IMR-90 (cell line): ENCODE data around the gene ACO1. TPM values are rescaled to one million over a fixed set of nuclear protein-coding genes. Genes with fewer than 3 reads are reported as not detected.

Experiments
- ATAC-seq: fragments of 200-7000 bp; cut with Tn5 transposase; 2 replicates; pipeline ENCODE4 v1.9.1; 2020; ENCODE audit warnings: low read depth, mild to moderate bottlenecking, moderate library complexity
- BruUV-seq: library from RNA; stranded (reverse); fragments of 400-500 nt; replicated peaks from 2 replicates; lab custom pipeline; 2021; lab: Mats Ljungman, UMichigan
- CTCF ChIA-PET: fragments of 300-600 bp; formaldehyde crosslinking; extraction: SDS; loops from one replicate; lab custom pipeline; 2021; ENCODE audit warnings: antibody characterized with exemption; lab: Yijun Ruan, JAX
- POLR2A ChIA-PET: fragments of 300-600 bp; sonication (Branson Sonifier 250); formaldehyde crosslinking; loops from one replicate; lab custom pipeline; 2022; ENCODE audit warnings: antibody characterized with exemption; ENCODE audit not compliant: unreplicated experiment; lab: Charles Lee
- DNase-seq: peaks from one replicate; pipeline ENCODE4 v3.0.0; 2013
- H2AFZ ChIP-seq: replicated peaks from 2 replicates; pipeline ENCODE3; 2013; ENCODE audit warnings: low read length, mild to moderate bottlenecking; ENCODE audit not compliant: poor library complexity
- H2AK5ac ChIP-seq: 2 replicates; pipeline ENCODE4 v1.6.1; 2013; ENCODE audit warnings: low read depth, low read length, inconsistent platforms
- H2AK9ac ChIP-seq: replicated peaks from 2 replicates; pipeline ENCODE3; 2013; ENCODE audit warnings: mild to moderate bottlenecking, low read depth, low read length, moderate library complexity; ENCODE audit not compliant: poor library complexity
- H2BK120ac ChIP-seq: 2 replicates; pipeline ENCODE4 v1.6.1; 2013; ENCODE audit warnings: low read depth, low read length, inconsistent platforms
- H2BK15ac ChIP-seq: 3 replicates; pipeline ENCODE4 v1.6.1; 2013; ENCODE audit warnings: low read depth, low read length, inconsistent platforms
- H2BK20ac ChIP-seq: 2 replicates; pipeline ENCODE4 v1.6.1; 2013; ENCODE audit warnings: low read depth, mild to moderate bottlenecking, inconsistent platforms, low read length, moderate library complexity
- H2BK5ac ChIP-seq: 2 replicates; pipeline ENCODE4 v1.6.1; 2013; ENCODE audit warnings: mild to moderate bottlenecking, low read depth, low read length, inconsistent platforms; ENCODE audit not compliant: poor library complexity, severe bottlenecking
- H3K14ac ChIP-seq: replicated peaks from 2 replicates; pipeline ENCODE4 v1.6.1; 2013; ENCODE audit warnings: low read depth, low read length, inconsistent platforms
- H3K18ac ChIP-seq: 2 replicates; pipeline ENCODE4 v1.6.1; 2013; ENCODE audit warnings: low read depth, low read length, control low read depth
- H3K23ac ChIP-seq: 2 replicates; pipeline ENCODE4 v1.6.1; 2013; ENCODE audit warnings: low read depth, low read length, inconsistent platforms
- H3K27ac ChIP-seq: 2 replicates; pipeline ENCODE4 v1.5.1; 2013; ENCODE audit warnings: mild to moderate bottlenecking, control low read depth, low read length; ENCODE audit not compliant: insufficient read depth
- H3K27me3 ChIP-seq: 2 replicates; pipeline ENCODE4 v1.6.1; 2013; ENCODE audit warnings: low read length; ENCODE audit not compliant: control insufficient read depth, insufficient read depth
- H3K36me3 ChIP-seq: 2 replicates; pipeline ENCODE4 v1.6.1; 2013; ENCODE audit warnings: low read length, mixed read lengths; ENCODE audit not compliant: control insufficient read depth, insufficient read depth
- H3K4ac ChIP-seq: 2 replicates; pipeline ENCODE4 v1.6.1; 2013; ENCODE audit warnings: low read depth, low read length, inconsistent platforms
- H3K4me1 ChIP-seq: 2 replicates; pipeline ENCODE4 v1.6.1; 2013; ENCODE audit warnings: low read length, mixed read lengths; ENCODE audit not compliant: control insufficient read depth, insufficient read depth
- H3K4me2 ChIP-seq: 2 replicates; pipeline ENCODE4 v1.6.1; 2013; ENCODE audit warnings: low read depth, mild to moderate bottlenecking, control low read depth, low read length, moderate library complexity
- H3K4me3 ChIP-seq: 2 replicates; pipeline ENCODE4 v1.5.1; 2013; ENCODE audit warnings: low read depth, mild to moderate bottlenecking, control low read depth, low read length, moderate library complexity; ENCODE audit not compliant: insufficient read depth
- H3K56ac ChIP-seq: 2 replicates; pipeline ENCODE4 v1.6.1; 2013; ENCODE audit warnings: low read length, inconsistent platforms; ENCODE audit not compliant: insufficient read depth; ENCODE audit errors: extremely low read depth
- H3K79me1 ChIP-seq, 2 experiments: 2 replicates each; pipeline ENCODE4 v1.6.1; 2013; ENCODE audit warnings: low read length in 2 of 2, inconsistent platforms in 1 of 2, low read depth in 1 of 2
- H3K9ac ChIP-seq: 2 replicates; pipeline ENCODE4 v1.6.1; 2013; ENCODE audit warnings: low read depth, low read length, control low read depth
- H3K9me1 ChIP-seq: 2 replicates; pipeline ENCODE4 v1.6.1; 2013; ENCODE audit warnings: low read length, inconsistent platforms; ENCODE audit not compliant: insufficient read depth
- H3K9me3 ChIP-seq: 2 replicates; pipeline ENCODE4 v1.6.1; 2013; ENCODE audit warnings: low read length; ENCODE audit not compliant: control insufficient read depth, insufficient read depth
- H4K20me1 ChIP-seq: 2 replicates; pipeline ENCODE4 v1.6.1; 2013; ENCODE audit warnings: low read length, inconsistent platforms; ENCODE audit not compliant: insufficient read depth
- H4K5ac ChIP-seq: 2 replicates; pipeline ENCODE4 v1.6.1; 2013; ENCODE audit warnings: mild to moderate bottlenecking, low read depth, low read length, control low read depth
- H4K8ac ChIP-seq, 2 experiments: 2 replicates each; pipeline ENCODE4 v1.6.1; 2013; ENCODE audit warnings: low read depth in 2 of 2, low read length in 2 of 2, control low read depth in 1 of 2, inconsistent platforms in 1 of 2
- H4K91ac ChIP-seq: 2 replicates; pipeline ENCODE4 v1.6.1; 2013; ENCODE audit warnings: low read depth, low read length, inconsistent platforms; ENCODE audit not compliant: insufficient read depth
- CEBPB ChIP-seq: IDR thresholded peaks from 2 replicates; pipeline ENCODE4 v1.6.1; 2012; ENCODE audit warnings: low read depth, low read length, improper control_type of control experiment
- CHD1 ChIP-seq: IDR thresholded peaks from 2 replicates; pipeline ENCODE4 v1.6.1; 2012; ENCODE audit warnings: low read depth, low read length, improper control_type of control experiment
- FOS ChIP-seq: fragments of 150-350 bp; IDR thresholded peaks from 2 replicates; pipeline ENCODE4 v1.6.1; 2016; ENCODE audit warnings: low read depth, low read length
- MAFK ChIP-seq: IDR thresholded peaks from 2 replicates; pipeline ENCODE4 v1.6.1; 2012; ENCODE audit warnings: low read depth, low read length, improper control_type of control experiment
- MAZ ChIP-seq: IDR thresholded peaks from 2 replicates; pipeline ENCODE4 v1.6.1; 2012; ENCODE audit warnings: low read depth, mild to moderate bottlenecking, low read length, improper control_type of control experiment, moderate library complexity, borderline replicate concordance
- NFE2L2 ChIP-seq: fragments of 150-350 bp; IDR thresholded peaks from 2 replicates; pipeline ENCODE4 v1.6.1; 2016; ENCODE audit warnings: low read depth, mild to moderate bottlenecking, low read length
- POLR2A ChIP-seq: IDR thresholded peaks from 2 replicates; pipeline ENCODE4 v1.6.1; 2012; ENCODE audit warnings: mild to moderate bottlenecking, low read depth, low read length
- RAD21 ChIP-seq: IDR thresholded peaks from 2 replicates; pipeline ENCODE4 v1.6.1; 2012; ENCODE audit warnings: low read length, improper control_type of control experiment
- RCOR1 ChIP-seq: IDR thresholded peaks from 2 replicates; pipeline ENCODE4 v1.6.1; 2012; ENCODE audit warnings: mild to moderate bottlenecking, low read length, improper control_type of control experiment; ENCODE audit not compliant: insufficient replicate concordance
- USF2 ChIP-seq: fragments of 150-350 bp; IDR thresholded peaks from 2 replicates; pipeline ENCODE4 v1.6.1; 2017; ENCODE audit warnings: mild to moderate bottlenecking, antibody characterized with exemption, low read length, low read depth
- dilution Hi-C: fragments of 300-500 bp; cut with HindIII; formaldehyde crosslinking; loops from one replicate; pipeline ENCODE4 v1.14.3; 2018; ENCODE audit warnings: low sequenced_read_pairs; ENCODE audit not compliant: unreplicated experiment
- in situ Hi-C: fragments of 300-500 bp; cut with MboI; formaldehyde crosslinking; loops from 3 replicates; pipeline ENCODE4 v1.14.3; 2019; ENCODE audit warnings: low sequenced_read_pairs, inconsistent platforms, mixed read lengths
- intact Hi-C: fragments of 100-400 bp; cut with micrococcal nuclease; formaldehyde crosslinking; loops from 2 replicates; pipeline ENCODE4 v1.10.0; 2022
- polyA plus RNA-seq, 3 experiments: library from polyadenylated mRNA; depleted of rRNA; stranded (reverse); fragments of >200 nt; gene quantifications; 2 replicates each; pipeline ENCODE4 v1.2.3, GENCODE V29; 2012; ENCODE audit warnings: low replicate concordance in 1 of 3
- total RNA-seq: library from RNA; depleted of rRNA; stranded (reverse); fragments of >200 nt; gene quantifications from 2 replicates; pipeline ENCODE4 v1.2.3, GENCODE V29; 2012

Gene ACO1
- total and polyA plus RNA-seq, 2 of the 4 experiments (the other 2 are of a cell fraction), result 85.9 to 158 TPM

- no peak overlapping the region for H3K4me2 ChIP-seq
- H2BK5ac ChIP-seq, result no peak overlapping the region
- no peak overlapping the region for H3K18ac ChIP-seq
- no peak overlapping the region for H3K9ac ChIP-seq
- H2BK20ac ChIP-seq, result no peak overlapping the region
- no peak overlapping the region for H3K4me3 ChIP-seq
- no peak overlapping the region for H2AFZ ChIP-seq
- intact Hi-C loops, result no loop called here
- TF ChIP-seq USF2 (no peak), MAFK (no peak), FOS (no peak), MAZ (no peak), CEBPB (no peak), CHD1 (no peak), RAD21 (no peak), POLR2A (no peak), RCOR1 (no peak), NFE2L2 (no peak)
- no TSS peak for BruUV-seq
- dilution Hi-C loops, result loop anchor here (25.0 kb wide), 1 partner anchor 120 kb away; the partner anchor contains the start of genes NDUFB6, SMIM27 and TOPORS
- H3K9me3 ChIP-seq, result no peaks in the 10 kb centered on the region
- peaks cover 33% of the 10 kb centered on the region for H3K36me3 ChIP-seq
- ATAC-seq, result no peak
- H3K4ac ChIP-seq, result no peak overlapping the region
- no peak overlapping the region for H2AK5ac ChIP-seq
- H4K91ac ChIP-seq, result no peak overlapping the region
- no peak overlapping the region for H3K56ac ChIP-seq
- no peaks in the 10 kb centered on the region for H3K4me1 ChIP-seq
- no peak overlapping the region for H2BK15ac ChIP-seq
- no peak overlapping the region for H4K5ac ChIP-seq
- no peaks in the 10 kb centered on the region for H3K27me3 ChIP-seq
- no peak overlapping the region for H2AK9ac ChIP-seq
- H2BK120ac ChIP-seq, result no peak overlapping the region
- H3K9me1 ChIP-seq, result no peaks in the 10 kb centered on the region
- DNase-seq, result no peak
- H3K14ac ChIP-seq, result no peak overlapping the region
- no peak overlapping the region for H3K27ac ChIP-seq
- CTCF ChIA-PET, result interaction anchor here (1.0 kb wide), 1 partner anchor 64 kb away, joined by 3 read pairs; no protein-coding TSS in a partner anchor
- H4K20me1 ChIP-seq, result no peaks in the 10 kb centered on the region
- POLR2A ChIA-PET, result no interaction called here
- peaks cover under 1 to 1% of the 10 kb centered on the region in 2 experiments; a peak in 2 of 4 replicates for H3K79me1 ChIP-seq
- no peak overlapping the region for H4K8ac ChIP-seq
- no peak overlapping the region for H3K23ac ChIP-seq
- in situ Hi-C loops, result no loop called here
Observed at GRCh38 chr9:32442433-32442832, 58.0 kb downstream of the ACO1 start.
